Gastrocnemius medialis (tissue), 4 donors: ENCODE data around the gene GALNTL6. TPM values are rescaled to one million over a fixed set of nuclear protein-coding genes. Genes with fewer than 3 reads are reported as not detected.

Experiments used
- ATAC-seq, 2 donors: fragments of 150-250 bp; one replicate each; pipeline ENCODE4 v1.9.1; 2016
- DNase-seq, 2 donors: peaks; one replicate each; pipeline ENCODE4 v3.0.0-alpha.2; 2019
- H3K27ac ChIP-seq, 4 donors: fragments of 200-600 bp; sonication (generic); 1 replicate in 1 of 4; 2 replicates in 3 of 4; pipeline ENCODE4 v1.5.1; 2016 to 2018; ENCODE audit warnings: mild to moderate bottlenecking in 2 of 4, moderate library complexity in 1 of 4
- H3K27me3 ChIP-seq, 3 donors: fragments of 200-600 bp; sonication (generic) in 2 of 3; 1 replicate in 1 of 3; 2 replicates in 2 of 3; pipeline versions ENCODE4 v1.5.1 to v1.6.0; 2016 to 2019; ENCODE audit warnings: mild to moderate bottlenecking in 1 of 3, moderate library complexity in 1 of 3
- H3K36me3 ChIP-seq, 2 donors: fragments of 200-600 bp; sonication (generic) in 1 of 2; one replicate each; pipeline ENCODE4 v1.5.1; 2017 to 2018
- H3K4me1 ChIP-seq, 2 donors: fragments of 200-600 bp; sonication (generic) in 1 of 2; one replicate each; pipeline ENCODE4 v1.5.1; 2016 to 2017; ENCODE audit warnings: mild to moderate bottlenecking in 2 of 2
- H3K4me3 ChIP-seq, 4 donors: fragments of 200-600 bp; sonication (generic) in 3 of 4; 1 replicate in 1 of 4; 2 replicates in 3 of 4; pipeline ENCODE4 v1.5.1; 2016 to 2019; ENCODE audit warnings: mild to moderate bottlenecking in 2 of 4
- H3K9me3 ChIP-seq, 3 donors: fragments of 200-600 bp; sonication (generic) in 2 of 3; 1 replicate in 1 of 3; 2 replicates in 2 of 3; pipeline ENCODE4 v1.5.1; 2016 to 2019
- CTCF ChIP-seq, 5 experiments: fragments of 450-650 bp in 3 of 5; fragments of 200-600 bp in 2 of 5; sonication (generic) in 2 of 5; IDR thresholded peaks in 4 of 5; conservative IDR thresholded peaks in 1 of 5; 1 replicate in 4 of 5; 2 replicates in 1 of 5; pipeline ENCODE4 v1.5.1; 2016 to 2019; ENCODE audit warnings: antibody characterized with exemption in 5 of 5, mild to moderate bottlenecking in 3 of 5, moderate library complexity in 3 of 5
- POLR2A ChIP-seq, 2 donors: fragments of 450-650 bp; IDR thresholded peaks; one replicate each; pipeline ENCODE4 v1.6.1; 2017; ENCODE audit warnings: antibody characterized with exemption in 2 of 2, mild to moderate bottlenecking in 2 of 2, moderate library complexity in 2 of 2
- in situ Hi-C, 4 donors: fragments of 200-750 bp; cut with MboI; loops; one replicate each; pipeline versions ENCODE4 v1.15.0 to v1.8.0; 2017; ENCODE audit warnings: low sequenced_read_pairs in 4 of 4
- intact Hi-C: fragments of 100-400 bp; cut with DNase I; formaldehyde crosslinking; loops from one replicate; pipeline ENCODE4 v1.15.1; 2023; ENCODE audit warnings: low total_unique reads
- total RNA-seq, 4 donors: library from RNA; depleted of rRNA; stranded (reverse); fragments of >200 nt; gene quantifications; one replicate each; pipeline versions ENCODE4 v1.1.0 to v1.2.3, GENCODE V29; 2016

Gene GALNTL6
- total RNA-seq, 4 donors from 2014 or later = not detected

GRCh38 chr4:172152284-172152683, 339.1 kb downstream of the GALNTL6 start:
- Histone ChIP-seq H3K27ac (no peak overlapping the region), H3K27me3 (no peaks in the 10 kb centered on the region), H3K36me3 (no peaks in the 10 kb centered on the region), H3K4me3 (no peak overlapping the region), H3K4me1 (no peaks in the 10 kb centered on the region), H3K9me3 (no peaks in the 10 kb centered on the region)
- in situ Hi-C loops = no loop called here
- DNase-seq (no peak), ATAC-seq (no peak)
- TF ChIP-seq CTCF (IDR thresholded peaks at IDR 0.05 in 4 of 5, conservative IDR thresholded peaks at IDR 0.05 in 1 of 5) (no peak), POLR2A (IDR thresholded peaks at IDR 0.05) (no peak)
- intact Hi-C loops = no loop called here

- ATAC-seq = no peak
- in situ Hi-C loops (no loop called here), intact Hi-C loops (no loop called here)
- DNase-seq = no peak
- H3K36me3 ChIP-seq = no peaks in the 10 kb centered on the region
- no peaks in the 10 kb centered on the region for H3K27me3 ChIP-seq
- H3K27ac ChIP-seq = no peak overlapping the region
- no peaks in the 10 kb centered on the region for H3K4me1 ChIP-seq
- no peaks in the 10 kb centered on the region for H3K9me3 ChIP-seq
- TF ChIP-seq POLR2A (IDR thresholded peaks at IDR 0.05) = no peak
- no peak for TF ChIP-seq CTCF (IDR thresholded peaks at IDR 0.05 in 4 of 5, conservative IDR thresholded peaks at IDR 0.05 in 1 of 5)
- no peak overlapping the region for H3K4me3 ChIP-seq
Observed at GRCh38 chr4:172153719-172154118, 340.5 kb downstream of the GALNTL6 start.

GRCh38 chr4:172155838-172156345, 342.7 kb downstream of the GALNTL6 start:
- intact Hi-C loops (no loop called here), in situ Hi-C loops (no loop called here)
- H3K4me1 ChIP-seq = no peaks in the 10 kb centered on the region
- no peak overlapping the region for H3K27ac ChIP-seq
- H3K9me3 ChIP-seq = no peaks in the 10 kb centered on the region
- no peaks in the 10 kb centered on the region for H3K27me3 ChIP-seq
- no peak for DNase-seq
- no peak for ATAC-seq
- no peaks in the 10 kb centered on the region for H3K36me3 ChIP-seq
- no peak overlapping the region for H3K4me3 ChIP-seq
- no peak for TF ChIP-seq CTCF (IDR thresholded peaks at IDR 0.05 in 4 of 5, conservative IDR thresholded peaks at IDR 0.05 in 1 of 5)

DNA sequence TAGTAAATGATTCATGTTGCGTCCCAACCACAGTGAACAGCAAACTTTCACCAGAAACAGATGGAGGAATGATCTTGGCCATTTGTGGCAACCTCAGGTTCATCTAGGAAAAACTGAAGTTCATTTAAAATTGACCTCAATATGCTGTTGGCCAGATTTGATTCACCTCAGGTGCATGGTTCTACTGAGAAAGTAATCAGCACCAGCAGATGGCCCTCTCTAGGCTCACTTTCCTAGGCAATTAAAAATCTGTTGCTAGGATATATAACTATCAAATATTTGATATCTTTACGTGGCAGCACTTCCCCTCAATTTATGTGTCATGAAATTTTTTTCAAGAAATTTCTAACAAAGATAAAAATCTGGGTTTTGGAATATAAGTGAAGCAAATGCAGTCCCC, 344.7 kb downstream of the GALNTL6 start:
- Histone ChIP-seq H3K36me3 (no peaks in the 10 kb centered on the region), H3K27me3 (no peaks in the 10 kb centered on the region), H3K27ac (no peak overlapping the region), H3K4me1 (no peaks in the 10 kb centered on the region), H3K4me3 (no peak overlapping the region), H3K9me3 (no peaks in the 10 kb centered on the region)
- no peak for DNase-seq
- ATAC-seq = no peak
- TF ChIP-seq POLR2A (IDR thresholded peaks at IDR 0.05) (no peak), CTCF (IDR thresholded peaks at IDR 0.05 in 4 of 5, conservative IDR thresholded peaks at IDR 0.05 in 1 of 5) (no peak)
- in situ Hi-C loops = no loop called here
- intact Hi-C loops = no loop called here

- in situ Hi-C loops = no loop called here
- intact Hi-C loops = no loop called here
- H3K4me1 ChIP-seq = no peaks in the 10 kb centered on the region
Observed at GRCh38 chr4:172163215-172163614, 350.0 kb downstream of the GALNTL6 start.

More at GRCh38 chr4:172163215-172163614, 350.0 kb downstream of the GALNTL6 start:
- Histone ChIP-seq H3K27me3 (no peaks in the 10 kb centered on the region), H3K36me3 (no peaks in the 10 kb centered on the region), H3K27ac (no peak overlapping the region), H3K9me3 (no peaks in the 10 kb centered on the region), H3K4me3 (no peak overlapping the region)
- ATAC-seq (no peak), DNase-seq (no peak)
- TF ChIP-seq CTCF (IDR thresholded peaks at IDR 0.05 in 4 of 5, conservative IDR thresholded peaks at IDR 0.05 in 1 of 5) (no peak), POLR2A (IDR thresholded peaks at IDR 0.05) (no peak)
